OCI-LY3 (cell line): ENCODE data around the gene CPNE2.

ENCODE experiments used
- H2AFZ ChIP-seq: fragments of 200-600, 300-600 bp; shearing (Covaris generic); 2 replicates; pipeline ENCODE4 v1.6.0; 2014; ENCODE audit warnings: antibody characterized with exemption, low read depth, low read length
- H3K27ac ChIP-seq: fragments of 200-600, 300-600 bp; sonication (generic); 2 replicates; pipeline ENCODE4 v1.5.1; 2014; ENCODE audit warnings: mild to moderate bottlenecking, low read length, moderate library complexity, mixed read lengths
- H3K27me3 ChIP-seq: fragments of 200-600, 300-600 bp; sonication (generic); 2 replicates; pipeline ENCODE4 v1.6.1; 2014; ENCODE audit warnings: low read depth, low read length, mixed read lengths
- H3K36me3 ChIP-seq: fragments of 200-600, 300-600 bp; sonication (generic); replicated peaks from 2 replicates; pipeline ENCODE3; 2014; ENCODE audit warnings: low read depth, low read length, mixed read lengths
- H3K4me1 ChIP-seq: fragments of 300-600, 200-600 bp; sonication (generic); 2 replicates; pipeline ENCODE4 v1.6.1; 2014; ENCODE audit warnings: low read length, mixed read lengths
- H3K4me2 ChIP-seq: fragments of 200-600, 300-600 bp; sonication (generic); 2 replicates; pipeline ENCODE4 v1.6.1; 2014; ENCODE audit warnings: low read length, mixed read lengths
- H3K4me3 ChIP-seq: fragments of 300-600, 200-600 bp; sonication (generic); 2 replicates; pipeline ENCODE4 v1.5.1; 2014; ENCODE audit warnings: antibody characterized with exemption, mild to moderate bottlenecking, low read length, moderate library complexity
- H3K79me2 ChIP-seq: fragments of 300-600, 200-600 bp; shearing (Covaris generic); 2 replicates; pipeline ENCODE4 v1.6.1; 2014; ENCODE audit warnings: mild to moderate bottlenecking, low read length, mixed read lengths
- H3K9ac ChIP-seq: fragments of 300-600, 200-600 bp; shearing (Covaris generic); 2 replicates; pipeline ENCODE4 v1.6.0; 2014; ENCODE audit warnings: mild to moderate bottlenecking, low read length, moderate library complexity
- H3K9me3 ChIP-seq: fragments of 200-600, 300-600 bp; shearing (Covaris generic); 2 replicates; pipeline ENCODE4 v1.6.1; 2014; ENCODE audit warnings: low read length, mixed read lengths; ENCODE audit not compliant: insufficient read depth
- H4K20me1 ChIP-seq: fragments of 200-600, 300-600 bp; sonication (generic); 2 replicates; pipeline ENCODE4 v1.6.1; 2016; ENCODE audit warnings: low read length, mixed read lengths; ENCODE audit not compliant: insufficient read depth
- EZH2phosphoT487 ChIP-seq: fragments of 200-600 bp; shearing (Covaris generic); IDR thresholded peaks from 2 replicates; pipeline ENCODE4 v1.6.1; 2018; ENCODE audit warnings: antibody characterized with exemption, mixed run types, low read depth
- TF ChIP-seq, protein P1 (sequence below): fragments of 200-600, 300-600 bp; sonication (generic); IDR thresholded peaks from 2 replicates; pipeline ENCODE4 v1.5.1; 2014; ENCODE audit warnings: antibody characterized with exemption, low read length, low read depth

CPNE2 gene

DNA sequence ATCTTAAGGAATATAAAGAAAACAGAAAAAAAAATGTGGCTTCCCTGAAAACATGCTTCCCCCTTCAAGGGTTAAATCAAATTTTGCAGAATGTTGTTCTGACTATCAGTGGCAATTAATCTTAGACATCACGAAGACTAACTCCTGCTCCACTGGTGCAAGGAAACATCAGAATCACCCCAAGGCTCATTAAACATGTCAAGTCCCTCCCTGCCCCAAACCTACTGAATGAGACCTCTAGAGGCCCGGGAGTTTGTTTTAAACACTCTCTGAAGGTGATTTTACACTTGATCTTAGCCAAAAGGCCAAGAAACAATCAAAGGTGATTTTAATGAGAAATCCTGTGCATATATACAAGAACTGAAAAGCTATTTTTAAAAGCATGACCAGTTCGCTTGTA is 75.2 kb downstream of the CPNE2 start:
- no peaks in the 10 kb centered on the region for H3K27me3 ChIP-seq
- TF ChIP-seq EZH2phosphoT487: no peak
- TF ChIP-seq, protein P1, sequence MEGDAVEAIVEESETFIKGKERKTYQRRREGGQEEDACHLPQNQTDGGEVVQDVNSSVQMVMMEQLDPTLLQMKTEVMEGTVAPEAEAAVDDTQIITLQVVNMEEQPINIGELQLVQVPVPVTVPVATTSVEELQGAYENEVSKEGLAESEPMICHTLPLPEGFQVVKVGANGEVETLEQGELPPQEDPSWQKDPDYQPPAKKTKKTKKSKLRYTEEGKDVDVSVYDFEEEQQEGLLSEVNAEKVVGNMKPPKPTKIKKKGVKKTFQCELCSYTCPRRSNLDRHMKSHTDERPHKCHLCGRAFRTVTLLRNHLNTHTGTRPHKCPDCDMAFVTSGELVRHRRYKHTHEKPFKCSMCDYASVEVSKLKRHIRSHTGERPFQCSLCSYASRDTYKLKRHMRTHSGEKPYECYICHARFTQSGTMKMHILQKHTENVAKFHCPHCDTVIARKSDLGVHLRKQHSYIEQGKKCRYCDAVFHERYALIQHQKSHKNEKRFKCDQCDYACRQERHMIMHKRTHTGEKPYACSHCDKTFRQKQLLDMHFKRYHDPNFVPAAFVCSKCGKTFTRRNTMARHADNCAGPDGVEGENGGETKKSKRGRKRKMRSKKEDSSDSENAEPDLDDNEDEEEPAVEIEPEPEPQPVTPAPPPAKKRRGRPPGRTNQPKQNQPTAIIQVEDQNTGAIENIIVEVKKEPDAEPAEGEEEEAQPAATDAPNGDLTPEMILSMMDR: no peak
- H3K4me3 ChIP-seq: no peak overlapping the region
- H3K9ac ChIP-seq: 0 out of 2 replicates have a peak overlapping the region, but pooled peaks have one; percentile 6
- no peaks in the 10 kb centered on the region for H3K9me3 ChIP-seq
- H3K4me2 ChIP-seq: peak overlapping the region; percentile 43
- H3K4me1 ChIP-seq: peaks cover 17% of the 10 kb centered on the region
- H2AFZ ChIP-seq: no peak overlapping the region
- H3K27ac ChIP-seq: no peak overlapping the region
- no peaks in the 10 kb centered on the region for H4K20me1 ChIP-seq
- peaks cover 55% of the 10 kb centered on the region for H3K36me3 ChIP-seq
- no peaks in the 10 kb centered on the region for H3K79me2 ChIP-seq

DNA sequence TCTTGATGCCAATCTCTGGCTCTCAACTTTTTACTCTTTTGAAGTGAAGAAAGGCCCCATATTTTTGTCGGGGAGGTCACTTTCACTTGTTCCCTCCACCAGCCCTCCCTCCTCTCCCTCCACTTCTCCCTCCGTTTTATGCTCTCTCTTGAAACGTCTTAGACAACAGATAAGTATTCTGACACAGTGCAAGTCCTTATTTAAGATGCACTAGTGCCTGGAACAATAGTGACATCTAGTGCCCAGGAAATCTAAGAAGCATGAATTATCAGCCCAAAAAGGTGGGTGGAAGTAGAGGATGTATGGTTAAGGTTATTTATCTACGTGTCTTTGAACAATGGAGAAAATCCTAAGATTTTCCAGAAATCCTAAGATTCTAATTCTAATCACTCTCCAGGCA is 75.6 kb downstream of the CPNE2 start:
- no peaks in the 10 kb centered on the region for H3K9me3 ChIP-seq
- H3K79me2 ChIP-seq: no peaks in the 10 kb centered on the region
- H4K20me1 ChIP-seq: no peaks in the 10 kb centered on the region
- peaks cover 59% of the 10 kb centered on the region for H3K36me3 ChIP-seq
- TF ChIP-seq, protein P1: peak; percentile 87
- no peak for TF ChIP-seq EZH2phosphoT487
- H3K27ac ChIP-seq: no peak overlapping the region
- H3K4me3 ChIP-seq: no peak overlapping the region
- H3K4me2 ChIP-seq: peak overlapping the region; percentile 43
- H2AFZ ChIP-seq: no peak overlapping the region
- no peaks in the 10 kb centered on the region for H3K27me3 ChIP-seq
- H3K4me1 ChIP-seq: peaks cover 17% of the 10 kb centered on the region
- H3K9ac ChIP-seq: 0 out of 2 replicates have a peak overlapping the region, but pooled peaks have one; percentile 6

DNA sequence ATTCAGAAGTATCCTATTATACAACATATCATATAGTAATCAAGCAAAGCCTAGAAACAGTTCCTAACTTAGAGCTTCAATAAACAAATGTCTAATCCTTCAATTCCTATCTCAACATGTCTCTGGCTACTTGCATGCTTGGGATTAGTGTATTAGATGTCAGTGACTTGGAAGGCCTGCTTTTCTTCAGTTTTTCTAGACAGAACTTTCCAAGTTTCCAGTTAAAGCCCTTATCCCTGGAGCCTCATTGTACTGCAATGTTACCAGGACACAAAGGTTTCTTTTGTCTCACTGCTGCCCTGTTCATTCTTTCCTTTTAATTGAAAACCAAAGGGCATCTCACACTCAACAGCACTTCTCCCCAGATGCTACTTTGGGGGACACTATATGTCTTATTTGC is 76.9 kb downstream of the CPNE2 start:
- no peak overlapping the region for H3K4me3 ChIP-seq
- H2AFZ ChIP-seq: no peak overlapping the region
- no peaks in the 10 kb centered on the region for H3K9me3 ChIP-seq
- H3K27me3 ChIP-seq: no peaks in the 10 kb centered on the region
- peaks cover 46% of the 10 kb centered on the region for H3K36me3 ChIP-seq
- H3K4me1 ChIP-seq: peaks cover 17% of the 10 kb centered on the region
- H4K20me1 ChIP-seq: no peaks in the 10 kb centered on the region
- H3K79me2 ChIP-seq: no peaks in the 10 kb centered on the region
- H3K9ac ChIP-seq: no peak overlapping the region
- H3K27ac ChIP-seq: no peak overlapping the region
- TF ChIP-seq EZH2phosphoT487: no peak
- TF ChIP-seq, protein P1: no peak
- no peak overlapping the region for H3K4me2 ChIP-seq

DNA sequence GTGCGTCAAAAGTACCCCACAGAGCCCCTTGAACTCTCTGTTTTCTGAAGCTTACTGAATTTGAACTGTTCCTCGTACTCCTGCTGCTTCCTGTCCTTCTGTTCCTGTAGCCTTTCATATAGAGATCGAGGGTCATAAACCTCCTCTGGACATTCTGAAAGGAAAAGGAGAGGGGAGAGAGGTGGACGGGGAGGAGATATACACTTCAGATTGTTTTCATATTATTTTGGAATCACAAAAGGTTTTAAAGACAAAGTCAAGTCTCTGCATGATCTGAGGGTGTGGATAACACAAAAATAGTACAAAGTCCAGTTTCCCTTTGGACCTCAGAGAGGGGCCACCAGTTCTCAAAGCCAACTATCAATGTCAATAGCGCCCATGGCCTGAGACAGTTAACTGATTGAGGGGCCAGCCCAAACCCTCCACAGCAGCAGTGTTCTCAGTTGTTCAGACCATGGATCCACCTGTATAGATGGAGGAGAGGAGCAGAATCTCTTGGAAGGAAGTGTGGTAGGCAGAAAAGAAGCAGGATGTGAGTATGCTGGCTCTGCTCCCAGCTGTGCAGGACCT is 80.4 kb downstream of the CPNE2 start:
- no peaks in the 10 kb centered on the region for H4K20me1 ChIP-seq
- H3K4me2 ChIP-seq: no peak overlapping the region
- no peaks in the 10 kb centered on the region for H3K9me3 ChIP-seq
- H3K36me3 ChIP-seq: peaks cover 26% of the 10 kb centered on the region
- no peak overlapping the region for H3K4me3 ChIP-seq
- no peaks in the 10 kb centered on the region for H3K27me3 ChIP-seq
- H3K79me2 ChIP-seq: no peaks in the 10 kb centered on the region
- peaks cover 2% of the 10 kb centered on the region for H3K4me1 ChIP-seq
- H3K9ac ChIP-seq: no peak overlapping the region
- no peak overlapping the region for H2AFZ ChIP-seq
- TF ChIP-seq EZH2phosphoT487: no peak
- TF ChIP-seq, protein P1: no peak
- no peak overlapping the region for H3K27ac ChIP-seq
